ENCODE data around the gene CHST11.

The CHST11 gene

DNA sequence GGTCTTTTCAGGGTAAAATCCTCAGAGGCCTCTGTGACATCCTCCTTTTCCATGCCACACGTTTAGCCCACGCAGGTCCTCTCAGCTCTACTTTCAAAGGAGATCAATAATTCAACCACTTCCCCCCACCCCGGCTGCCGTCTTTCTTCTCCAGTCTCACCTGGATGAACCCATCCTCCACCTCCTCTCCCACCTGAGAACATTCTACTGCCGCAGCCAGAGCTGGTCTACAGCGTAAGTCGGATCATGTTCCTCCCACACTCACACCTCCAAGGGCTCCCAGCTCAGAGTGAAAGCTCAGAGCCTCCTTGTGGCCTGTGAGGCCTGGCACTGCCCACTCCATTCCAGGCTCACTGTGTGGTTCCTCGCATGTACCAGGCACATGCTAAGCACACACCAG, 246.6 kb downstream of the CHST11 start:
- TF ChIP-seq, protein P1, sequence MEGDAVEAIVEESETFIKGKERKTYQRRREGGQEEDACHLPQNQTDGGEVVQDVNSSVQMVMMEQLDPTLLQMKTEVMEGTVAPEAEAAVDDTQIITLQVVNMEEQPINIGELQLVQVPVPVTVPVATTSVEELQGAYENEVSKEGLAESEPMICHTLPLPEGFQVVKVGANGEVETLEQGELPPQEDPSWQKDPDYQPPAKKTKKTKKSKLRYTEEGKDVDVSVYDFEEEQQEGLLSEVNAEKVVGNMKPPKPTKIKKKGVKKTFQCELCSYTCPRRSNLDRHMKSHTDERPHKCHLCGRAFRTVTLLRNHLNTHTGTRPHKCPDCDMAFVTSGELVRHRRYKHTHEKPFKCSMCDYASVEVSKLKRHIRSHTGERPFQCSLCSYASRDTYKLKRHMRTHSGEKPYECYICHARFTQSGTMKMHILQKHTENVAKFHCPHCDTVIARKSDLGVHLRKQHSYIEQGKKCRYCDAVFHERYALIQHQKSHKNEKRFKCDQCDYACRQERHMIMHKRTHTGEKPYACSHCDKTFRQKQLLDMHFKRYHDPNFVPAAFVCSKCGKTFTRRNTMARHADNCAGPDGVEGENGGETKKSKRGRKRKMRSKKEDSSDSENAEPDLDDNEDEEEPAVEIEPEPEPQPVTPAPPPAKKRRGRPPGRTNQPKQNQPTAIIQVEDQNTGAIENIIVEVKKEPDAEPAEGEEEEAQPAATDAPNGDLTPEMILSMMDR (IDR thresholded peaks at IDR 0.05): no peak

DNA sequence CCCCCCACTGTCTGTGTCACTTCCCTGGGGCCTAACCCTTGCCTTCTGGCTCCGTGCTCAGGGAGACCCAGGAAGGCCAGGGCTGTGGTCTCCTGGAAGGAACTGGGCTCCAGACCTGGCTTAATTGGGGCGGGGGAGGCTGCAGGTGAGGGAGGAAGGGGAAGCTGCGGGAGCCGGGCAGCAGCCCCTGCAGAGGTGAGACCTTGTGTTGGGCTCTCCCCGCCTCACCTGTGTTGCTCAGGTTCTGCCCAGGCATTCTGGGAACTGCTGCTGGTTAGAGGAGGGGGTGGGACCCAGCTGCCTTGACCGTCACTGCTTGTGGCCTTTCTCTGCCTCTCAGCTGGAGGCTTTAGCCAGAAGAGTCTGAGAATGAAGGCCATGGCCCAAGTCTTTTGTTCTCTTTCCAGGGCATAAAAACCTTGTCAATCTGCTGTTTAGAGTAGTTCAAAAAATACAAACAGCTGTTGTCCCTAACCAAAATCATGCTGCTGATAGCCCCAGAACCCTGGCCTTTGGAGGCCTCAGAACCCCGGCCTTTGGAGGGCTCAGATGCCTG, 247.6 kb downstream of the CHST11 start:
- TF ChIP-seq, protein P1 (IDR thresholded peaks at IDR 0.05): no peak

DNA sequence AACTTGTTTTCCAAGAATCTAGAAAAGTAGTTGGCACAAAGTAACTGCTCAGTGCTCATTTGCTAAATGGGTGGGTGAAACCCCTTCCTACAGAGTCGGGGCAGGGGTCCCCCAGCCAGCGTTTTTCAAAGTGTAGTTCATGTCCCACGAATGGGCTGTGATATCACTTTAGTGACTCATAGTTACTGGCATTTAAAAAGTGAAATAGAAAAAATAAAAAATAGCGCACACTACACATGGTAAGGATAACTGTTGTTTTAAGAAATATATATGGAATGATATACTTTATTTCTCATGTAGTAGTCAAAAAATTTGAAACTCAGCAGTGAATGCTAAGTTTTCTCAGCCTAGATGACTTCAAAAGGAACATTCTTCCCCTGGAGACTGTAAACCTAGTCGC, 250.4 kb downstream of the CHST11 start:
- TF ChIP-seq, protein P1 (IDR thresholded peaks at IDR 0.05): no peak

DNA sequence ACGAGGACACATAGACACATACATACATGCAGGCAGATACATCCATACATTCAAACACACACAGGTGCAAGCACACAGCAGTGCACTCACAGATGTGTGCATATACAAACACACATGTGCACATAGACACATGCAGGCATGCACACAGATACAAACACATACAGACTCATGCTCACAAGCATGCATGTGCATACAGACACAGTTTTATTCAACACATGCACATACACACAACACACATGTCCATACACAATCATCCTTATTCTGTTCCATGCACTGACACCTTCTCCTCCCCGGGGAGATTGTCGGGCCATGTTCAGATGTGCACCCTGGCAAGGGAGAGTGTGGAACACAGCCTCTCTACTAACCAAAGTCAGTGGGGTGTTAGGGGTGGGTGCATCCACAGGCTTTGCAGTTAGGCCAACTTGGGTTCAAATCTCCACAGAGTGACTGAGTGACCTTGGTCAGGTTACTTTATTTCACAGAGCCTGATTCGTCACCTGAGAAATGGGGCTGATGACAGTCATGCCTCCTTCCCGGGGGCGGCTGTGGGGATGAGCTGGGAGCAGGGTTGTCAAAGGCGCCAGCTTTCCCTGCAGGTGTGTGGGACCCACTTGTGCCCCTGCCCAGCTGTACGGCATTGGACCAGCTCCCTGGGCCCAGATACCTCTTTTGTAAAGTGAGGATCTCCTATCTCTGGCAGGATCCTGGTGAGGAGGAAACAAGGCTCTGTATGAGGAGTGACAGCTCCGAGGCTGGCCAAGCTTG, 251.2 kb downstream of the CHST11 start:
- TF ChIP-seq, protein P1 (IDR thresholded peaks at IDR 0.05): no peak

DNA sequence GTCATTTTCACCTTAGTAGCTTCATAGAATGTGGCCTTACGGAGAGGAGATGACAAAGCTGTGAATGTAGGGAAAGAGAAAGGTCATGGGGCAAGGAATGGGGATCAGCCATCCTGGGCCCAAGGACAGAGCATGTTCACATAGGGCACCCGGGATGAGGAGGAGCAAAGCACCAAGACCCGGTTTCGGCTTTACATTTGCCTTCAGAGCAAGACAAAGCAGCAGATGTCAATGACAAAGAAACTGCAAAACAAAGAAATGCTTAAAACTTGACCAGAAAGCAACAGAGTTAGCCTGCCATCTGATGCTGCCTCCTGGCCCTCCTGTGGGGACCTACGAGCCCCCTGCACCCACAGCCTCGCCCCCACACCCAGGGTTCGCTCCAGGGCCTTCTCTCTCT, 252.1 kb downstream of the CHST11 start:
- TF ChIP-seq, protein P1 (IDR thresholded peaks at IDR 0.05): no peak

DNA sequence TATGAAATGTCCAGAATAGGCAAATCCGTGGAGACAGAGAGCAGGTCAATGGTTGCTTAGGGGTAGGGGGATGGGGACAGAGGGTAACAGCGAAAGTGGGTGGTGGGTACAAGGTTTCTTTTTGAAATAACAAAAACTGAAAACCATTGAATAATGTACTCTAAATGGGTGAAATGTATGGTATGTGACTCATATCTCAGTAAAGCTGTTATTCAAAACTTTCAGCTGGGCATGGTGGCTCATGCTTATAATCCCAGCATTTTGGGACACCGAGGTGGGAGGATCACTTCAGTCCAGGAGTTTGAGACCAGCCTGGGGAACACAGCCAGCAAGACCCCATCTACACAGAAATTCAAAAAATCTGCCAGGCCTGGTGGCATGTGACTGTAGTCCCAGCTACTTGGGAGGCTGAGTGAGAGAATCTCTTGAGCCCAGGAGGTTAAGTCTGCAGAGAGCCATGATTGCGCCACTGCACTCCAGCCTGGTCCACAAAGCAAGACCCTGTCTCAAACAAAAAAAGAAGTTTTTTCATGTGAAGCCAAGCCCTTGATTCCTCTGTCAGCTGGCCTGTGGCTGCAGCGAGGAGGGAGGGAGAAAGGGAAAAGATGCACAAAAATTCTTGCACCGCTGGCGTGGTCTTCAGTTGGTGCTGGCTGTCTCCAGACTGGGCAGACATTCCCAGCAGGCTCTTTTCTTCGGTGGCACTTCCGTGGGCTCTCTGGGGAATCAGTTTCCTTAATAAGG, 253.1 kb downstream of the CHST11 start:
- TF ChIP-seq, protein P1 (IDR thresholded peaks at IDR 0.05): no peak

DNA sequence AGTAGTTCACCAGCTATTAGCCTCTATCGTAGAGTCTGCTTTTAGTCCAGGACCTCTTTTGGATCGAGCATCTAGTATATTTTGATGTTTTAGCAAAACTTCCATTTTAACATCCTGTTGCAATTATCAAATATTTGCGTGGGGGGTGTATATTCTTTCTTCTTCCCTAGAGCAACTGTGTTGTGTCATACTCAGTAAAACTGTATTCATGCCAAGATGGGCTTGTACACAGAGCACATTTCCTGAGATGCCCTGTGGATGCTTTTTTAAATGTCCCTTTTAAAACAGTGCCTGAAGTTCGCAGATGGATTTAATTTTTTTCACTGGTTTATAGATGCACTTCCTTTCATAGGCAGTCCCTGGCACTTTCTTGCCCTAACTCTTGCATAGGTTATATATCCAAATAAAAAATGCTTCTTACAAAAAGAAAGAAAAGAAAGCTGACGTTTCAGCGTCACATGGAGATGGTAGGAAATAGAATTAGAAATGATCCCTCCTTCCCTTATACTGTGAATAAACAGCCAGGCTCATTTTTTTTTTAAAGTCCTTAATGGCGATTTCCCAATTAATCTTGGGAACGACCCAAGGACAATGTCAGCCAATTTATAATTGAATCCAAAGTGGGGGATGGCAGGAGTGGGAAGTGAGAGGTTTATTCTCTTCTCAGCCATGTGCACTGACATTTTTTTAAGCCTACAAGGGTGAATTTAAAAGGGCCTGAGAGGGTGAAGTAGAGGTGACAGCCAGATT, 254.4 kb downstream of the CHST11 start:
- TF ChIP-seq, protein P1 (IDR thresholded peaks at IDR 0.05): no peak
